Embryonic facial prominence (tissue), 1 donor: ENCODE results near the gene CA12.

Experiments used
- DNase-seq: peaks from one replicate; pipeline ENCODE4 v3.0.0-alpha.2; 2016; ENCODE audit errors: extremely low spot score

Gene CA12

GRCh38 chr15:63401714-63402497 lies 20.3 kb upstream of the CA12 start:
- DNase-seq: no peak

- DNase-seq: no peak
These were observed 19.4 kb upstream of the CA12 start for GRCh38 chr15:63401078-63401477.

DNA sequence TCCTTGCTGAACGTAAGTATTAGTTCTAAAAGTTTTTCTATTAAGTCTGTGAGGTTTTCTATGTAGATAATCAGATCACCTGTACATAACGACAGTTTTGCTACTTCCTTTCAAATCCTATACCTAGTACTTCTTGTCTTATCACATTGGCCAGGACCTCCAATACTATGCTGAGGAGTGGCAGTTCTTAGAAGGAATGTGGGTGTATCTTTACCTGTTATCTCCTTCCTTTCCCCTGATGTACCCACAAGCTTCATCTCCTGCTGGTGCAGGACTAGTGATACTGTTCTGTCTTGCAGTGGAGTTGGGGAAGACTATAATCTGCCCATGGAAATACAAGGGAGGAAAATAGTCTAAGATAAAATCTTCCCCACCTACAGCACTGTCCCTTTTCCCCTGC lies 16.8 kb upstream of the CA12 start:
- no peak for DNase-seq

- no peak for DNase-seq
These were observed 14.7 kb upstream of the CA12 start for GRCh38 chr15:63396152-63396928.

DNA sequence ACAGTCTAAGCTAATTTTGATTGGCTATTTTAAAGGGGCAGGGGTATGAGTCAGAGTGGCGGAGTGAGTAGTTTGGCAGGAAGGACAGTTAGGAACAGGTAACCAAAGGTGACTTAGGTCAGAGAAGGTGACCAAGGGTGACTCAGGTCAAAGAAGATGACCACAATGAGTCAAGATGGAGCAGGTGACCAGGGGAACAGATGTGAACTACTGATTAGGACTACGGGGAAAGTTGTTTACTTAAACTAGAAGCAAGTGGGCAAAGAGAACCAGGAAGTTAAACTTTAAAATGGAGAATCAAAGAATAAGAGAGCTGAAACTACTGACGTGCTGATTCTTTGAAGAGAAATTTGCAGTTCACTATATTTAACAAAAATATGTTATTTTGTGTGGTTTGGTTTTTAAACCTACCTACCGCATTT lies 14.1 kb upstream of the CA12 start:
- DNase-seq: no peak

GRCh38 chr15:63392361-63393009 lies 10.8 kb upstream of the CA12 start:
- no peak for DNase-seq

DNA sequence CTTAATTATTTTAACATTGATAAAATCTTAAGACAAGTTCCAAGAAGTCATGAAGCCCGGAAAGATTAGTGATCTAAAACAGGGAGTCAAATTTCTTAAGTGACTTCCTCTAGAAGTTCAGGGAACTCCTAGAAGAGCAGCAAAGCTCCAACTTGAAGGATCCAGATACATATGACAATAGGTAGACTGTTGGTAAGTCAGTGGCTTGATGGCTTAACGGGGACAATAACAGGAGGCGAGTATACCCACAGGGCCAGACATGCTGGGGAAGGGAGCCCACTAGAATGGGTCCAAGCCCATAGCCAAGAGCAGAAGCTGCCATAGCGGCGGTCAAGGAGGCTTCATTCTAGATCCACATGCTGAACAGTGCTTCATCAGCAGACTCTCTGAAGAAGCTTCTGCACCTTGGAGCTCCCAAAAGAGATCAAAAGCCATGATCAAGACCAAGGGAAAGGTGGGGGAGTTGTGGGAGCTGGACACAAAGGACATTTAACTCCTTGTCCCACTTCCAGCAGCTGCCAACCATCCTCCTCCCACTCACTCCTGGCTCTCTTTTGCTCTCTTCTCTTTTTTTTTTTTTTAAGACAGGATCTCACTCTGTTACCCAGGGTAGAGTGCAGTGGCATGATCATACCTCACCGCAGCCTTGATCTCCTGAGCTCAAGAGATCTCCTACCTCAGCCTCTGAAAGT lies 10.2 kb upstream of the CA12 start:
- DNase-seq: no peak

GRCh38 chr15:63390689-63391088 lies 9.0 kb upstream of the CA12 start:
- DNase-seq: no peak

- DNase-seq: no peak
These were observed 8.4 kb upstream of the CA12 start for GRCh38 chr15:63389902-63390670.

DNA sequence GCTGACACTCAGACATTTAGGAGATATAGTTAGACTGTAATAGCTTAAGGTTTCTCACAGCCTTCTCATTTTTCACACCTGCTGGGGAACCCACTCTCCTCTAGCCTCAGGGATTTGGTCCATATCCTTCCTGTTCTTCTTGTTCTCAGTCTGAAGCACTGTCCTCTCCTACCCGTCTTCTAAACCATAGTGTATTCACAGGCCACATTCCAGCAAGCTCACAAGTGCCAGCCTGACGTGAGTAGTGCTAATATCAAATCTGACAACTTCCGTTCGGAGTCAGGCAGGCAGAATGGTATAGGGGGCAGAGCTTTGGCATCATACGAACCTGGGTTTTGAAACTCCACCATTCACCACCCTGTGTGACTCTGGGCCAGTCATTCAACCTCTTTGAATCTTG lies 6.9 kb upstream of the CA12 start:
- no peak for DNase-seq

- DNase-seq: no peak
These were observed 6.3 kb upstream of the CA12 start for GRCh38 chr15:63387748-63388493.

- no peak for DNase-seq
These were observed 4.4 kb upstream of the CA12 start for GRCh38 chr15:63385911-63386531.

- no peak for DNase-seq
These were observed 3.3 kb upstream of the CA12 start for GRCh38 chr15:63384906-63385305.

- no peak for DNase-seq
These were observed 1.5 kb upstream of the CA12 start for GRCh38 chr15:63382966-63383710.

- DNase-seq: no peak
These were observed 801 bp downstream of the CA12 start for GRCh38 chr15:63380808-63381282.

GRCh38 chr15:63380151-63380807 lies 1.4 kb downstream of the CA12 start:
- DNase-seq: no peak

GRCh38 chr15:63379492-63380150 lies 2.0 kb downstream of the CA12 start:
- DNase-seq: no peak

GRCh38 chr15:63378946-63379345 lies 2.7 kb downstream of the CA12 start:
- no peak for DNase-seq
